GM21390 (cell line): ENCODE results near the gene FUT4.
"Not testable (repeated sequence)": the region's sequence is repeated elsewhere in the genome, so short reads cannot be mapped to it uniquely, and the experiment has no call there.

Source experiments
- ATAC-seq: cut with Tn5 transposase; IDR thresholded peaks from one replicate; pipeline ENCODE4 v1.9.1; 2021; ENCODE audit not compliant: unreplicated experiment

Gene FUT4, protein sequence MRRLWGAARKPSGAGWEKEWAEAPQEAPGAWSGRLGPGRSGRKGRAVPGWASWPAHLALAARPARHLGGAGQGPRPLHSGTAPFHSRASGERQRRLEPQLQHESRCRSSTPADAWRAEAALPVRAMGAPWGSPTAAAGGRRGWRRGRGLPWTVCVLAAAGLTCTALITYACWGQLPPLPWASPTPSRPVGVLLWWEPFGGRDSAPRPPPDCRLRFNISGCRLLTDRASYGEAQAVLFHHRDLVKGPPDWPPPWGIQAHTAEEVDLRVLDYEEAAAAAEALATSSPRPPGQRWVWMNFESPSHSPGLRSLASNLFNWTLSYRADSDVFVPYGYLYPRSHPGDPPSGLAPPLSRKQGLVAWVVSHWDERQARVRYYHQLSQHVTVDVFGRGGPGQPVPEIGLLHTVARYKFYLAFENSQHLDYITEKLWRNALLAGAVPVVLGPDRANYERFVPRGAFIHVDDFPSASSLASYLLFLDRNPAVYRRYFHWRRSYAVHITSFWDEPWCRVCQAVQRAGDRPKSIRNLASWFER

DNA sequence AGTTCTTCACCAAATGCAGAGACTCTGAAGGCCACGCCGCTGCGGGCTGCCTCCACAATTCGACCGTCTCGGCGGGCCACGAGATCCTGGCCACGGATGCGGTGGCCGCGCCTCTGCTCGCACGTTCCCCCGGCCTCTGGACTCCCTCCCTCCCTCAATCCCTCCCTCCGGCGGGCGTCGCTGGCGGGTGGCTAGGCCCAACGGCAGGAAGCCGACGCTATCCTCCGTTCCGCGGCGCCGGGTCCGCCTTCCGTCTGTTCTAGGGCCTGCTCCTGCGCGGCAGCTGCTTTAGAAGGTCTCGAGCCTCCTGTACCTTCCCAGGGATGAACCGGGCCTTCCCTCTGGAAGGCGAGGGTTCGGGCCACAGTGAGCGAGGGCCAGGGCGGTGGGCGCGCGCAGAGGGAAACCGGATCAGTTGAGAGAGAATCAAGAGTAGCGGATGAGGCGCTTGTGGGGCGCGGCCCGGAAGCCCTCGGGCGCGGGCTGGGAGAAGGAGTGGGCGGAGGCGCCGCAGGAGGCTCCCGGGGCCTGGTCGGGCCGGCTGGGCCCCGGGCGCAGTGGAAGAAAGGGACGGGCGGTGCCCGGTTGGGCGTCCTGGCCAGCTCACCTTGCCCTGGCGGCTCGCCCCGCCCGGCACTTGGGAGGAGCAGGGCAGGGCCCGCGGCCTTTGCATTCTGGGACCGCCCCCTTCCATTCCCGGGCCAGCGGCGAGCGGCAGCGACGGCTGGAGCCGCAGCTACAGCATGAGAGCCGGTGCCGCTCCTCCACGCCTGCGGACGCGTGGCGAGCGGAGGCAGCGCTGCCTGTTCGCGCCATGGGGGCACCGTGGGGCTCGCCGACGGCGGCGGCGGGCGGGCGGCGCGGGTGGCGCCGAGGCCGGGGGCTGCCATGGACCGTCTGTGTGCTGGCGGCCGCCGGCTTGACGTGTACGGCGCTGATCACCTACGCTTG lies at the start of gene FUT4:
Gene FUT4 (plus strand): TSS at position 227 of the 951 bp plus-strand sequence. CDS start 213 bp downstream, at position 440.
- peak; percentile 81 for ATAC-seq

DNA sequence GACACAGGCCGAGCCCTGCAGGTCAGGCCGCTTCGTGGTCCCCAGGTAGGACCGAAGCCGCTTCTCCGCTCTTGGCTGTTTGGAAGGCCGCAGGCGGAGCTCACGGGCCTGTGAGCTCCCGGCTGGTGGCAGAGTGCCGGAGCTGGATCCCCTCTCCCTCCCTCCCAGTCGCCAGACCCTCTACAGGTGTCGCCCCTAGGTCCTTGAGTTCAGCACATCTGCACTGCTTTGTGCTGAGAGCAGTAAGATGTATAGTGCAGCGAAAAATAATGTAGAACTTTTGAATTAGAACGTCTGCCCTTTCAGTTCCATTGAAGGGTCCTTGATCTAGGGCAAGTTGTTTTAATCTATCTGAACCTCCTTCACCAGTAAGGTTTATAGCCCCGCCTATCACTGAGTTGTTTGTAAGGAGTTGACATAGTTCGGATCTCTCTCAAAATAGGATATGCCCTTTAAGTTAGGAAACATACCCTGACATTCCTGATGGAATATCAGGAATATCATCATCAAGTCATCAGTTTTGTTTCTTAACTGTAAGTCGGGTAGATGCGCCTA lies 49.5 kb upstream of the FUT4 start:
- ATAC-seq: peak; percentile 62

DNA sequence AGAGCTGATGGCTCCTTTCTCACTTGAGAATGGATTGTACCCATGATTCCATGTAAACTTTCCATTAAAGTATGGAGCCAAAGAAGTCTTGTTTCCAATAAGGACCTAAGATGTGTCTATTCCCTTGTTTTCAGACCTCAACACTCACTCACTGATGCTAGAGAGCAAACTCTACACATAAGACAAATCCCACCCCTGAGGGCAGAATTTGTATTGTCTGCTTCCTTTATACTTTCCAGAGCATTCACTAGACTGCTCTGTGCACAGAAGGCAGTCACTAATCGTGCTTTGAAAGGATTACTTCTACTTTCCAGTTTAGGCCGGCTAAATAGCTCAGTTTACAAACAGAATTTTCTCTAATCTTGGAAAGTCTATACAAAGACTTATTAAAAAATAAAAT lies 43.5 kb upstream of the FUT4 start:
- ATAC-seq: no peak

DNA sequence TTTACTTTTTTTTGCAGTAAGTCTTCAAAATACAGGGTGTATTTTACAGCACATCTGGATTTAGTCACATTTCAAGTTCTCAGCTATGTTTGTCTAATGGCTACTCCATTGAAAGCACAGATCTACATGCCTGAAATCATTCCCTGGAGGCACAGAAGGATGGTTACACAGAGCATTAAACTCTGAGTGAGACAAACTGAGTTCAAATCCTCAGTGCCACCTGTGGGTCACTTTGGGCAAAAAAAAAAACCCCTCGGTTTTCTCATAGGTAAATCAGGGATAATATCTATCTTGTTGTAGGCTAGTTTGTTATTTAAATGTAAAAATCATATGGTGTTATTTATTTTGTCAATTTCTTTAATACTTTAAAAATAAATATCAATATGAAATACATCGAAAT lies 42.2 kb upstream of the FUT4 start:
- ATAC-seq: no peak

DNA sequence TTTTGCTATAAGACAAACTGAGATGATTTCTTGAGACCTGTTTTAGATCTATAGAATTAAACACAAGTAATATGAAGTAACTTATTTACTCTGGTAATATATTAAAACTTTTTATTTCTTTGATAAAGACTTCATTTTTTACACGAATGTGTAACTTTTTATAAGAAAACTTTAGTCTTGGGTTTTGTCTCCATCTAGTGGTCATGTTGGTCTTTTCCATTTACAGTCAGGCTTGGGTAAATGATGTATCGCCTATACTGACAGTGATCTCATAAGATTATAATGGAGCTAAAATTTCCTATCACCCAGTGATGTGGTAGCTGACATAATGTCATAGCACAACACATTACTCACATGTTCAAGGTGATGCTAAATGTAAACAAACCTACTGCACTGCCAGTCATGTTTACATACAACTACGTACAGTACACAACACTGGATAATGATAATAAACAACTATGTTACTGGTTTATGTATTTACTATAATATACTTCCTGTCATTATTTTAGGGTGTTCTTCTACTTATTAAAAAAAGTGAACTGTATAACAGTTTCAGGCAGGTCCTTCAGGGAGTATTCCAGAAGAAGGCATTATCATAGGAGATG lies 38.9 kb upstream of the FUT4 start:
- peak; percentile 50 for ATAC-seq

DNA sequence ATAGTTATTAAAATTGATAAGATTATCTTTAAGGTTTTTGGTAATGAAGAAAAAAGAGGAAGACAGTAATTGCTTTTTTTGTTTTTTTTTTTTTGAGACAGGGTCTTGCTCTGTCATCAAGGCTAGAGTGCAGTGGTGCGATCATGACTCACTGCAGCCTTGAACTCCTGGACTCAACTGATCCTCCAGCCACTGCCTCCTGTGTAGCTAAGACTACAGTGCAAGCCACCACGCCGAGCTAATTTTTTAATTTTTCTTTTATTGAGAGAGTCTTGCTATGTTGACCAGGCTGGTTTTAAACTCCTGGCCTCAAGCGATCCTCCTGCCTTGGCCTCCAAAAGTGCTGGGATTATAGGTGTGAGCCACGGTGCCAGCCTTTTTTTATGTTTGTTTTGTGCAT lies 37.2 kb upstream of the FUT4 start:
- ATAC-seq: not testable (repeated sequence)

DNA sequence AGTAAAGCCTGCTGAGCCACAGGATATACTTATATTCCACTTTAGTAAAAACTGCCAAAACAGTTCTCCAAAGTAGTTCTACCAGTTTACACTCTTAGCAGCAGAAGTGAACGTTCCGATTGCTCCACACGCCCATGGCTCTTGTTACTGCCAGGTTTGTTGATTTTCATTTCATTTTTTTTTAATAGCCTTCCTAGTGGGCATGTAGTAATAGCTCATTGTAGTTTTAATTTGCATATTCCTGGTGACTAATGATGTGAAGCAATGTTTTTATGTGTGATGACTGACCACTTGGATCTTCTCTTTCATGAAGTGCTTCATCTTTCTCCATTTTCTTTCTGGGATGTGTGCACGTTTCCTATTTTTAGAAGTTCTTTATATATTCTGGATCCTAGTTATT lies 36.2 kb upstream of the FUT4 start:
- ATAC-seq: no peak

DNA sequence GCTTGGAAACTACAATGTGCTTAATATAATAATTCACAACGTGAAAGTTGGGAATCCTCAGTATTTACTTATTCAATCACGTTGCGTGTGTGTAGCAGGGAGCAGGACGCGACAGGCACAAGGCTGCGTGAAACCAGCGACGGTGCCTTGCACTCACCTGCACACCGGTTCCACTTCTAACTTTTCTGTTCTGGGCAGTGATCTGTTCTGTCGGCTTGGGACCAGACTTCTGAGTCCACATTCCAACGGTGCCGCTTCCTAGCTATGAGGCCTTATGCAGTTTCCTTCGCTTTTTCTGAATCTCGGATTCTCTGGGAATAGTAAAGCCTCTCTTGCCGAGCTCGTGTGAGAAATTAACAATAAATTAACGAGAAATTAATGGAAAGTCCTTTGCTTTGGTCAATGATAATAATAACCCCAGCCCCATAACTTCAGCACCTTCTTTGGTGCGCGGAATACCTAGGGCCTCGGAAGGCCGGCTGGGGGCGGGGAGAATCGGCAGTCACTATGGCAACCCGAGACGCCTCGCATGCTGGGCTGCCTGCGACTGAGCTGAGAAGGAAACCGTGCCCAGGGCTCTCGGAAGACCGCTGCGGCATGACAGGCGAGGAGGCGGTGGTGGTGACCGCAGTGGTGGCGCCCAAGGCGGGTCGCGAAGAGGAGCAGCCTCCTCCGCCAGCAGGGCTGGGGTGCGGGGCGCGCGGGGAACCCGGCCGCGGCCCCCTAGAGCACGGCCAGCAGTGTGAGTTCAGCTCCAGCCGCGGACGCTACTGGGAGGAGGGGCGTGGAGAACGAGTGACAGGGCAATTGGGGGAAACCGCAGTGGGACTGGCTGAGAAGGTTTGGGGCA lies 31.6 kb upstream of the FUT4 start, which contains the start of gene C11orf97:
Gene C11orf97 (plus strand): TSS at position 530 of the 850 bp plus-strand sequence. CDS start 68 bp downstream, at position 598.
- ATAC-seq: peak; percentile 88

DNA sequence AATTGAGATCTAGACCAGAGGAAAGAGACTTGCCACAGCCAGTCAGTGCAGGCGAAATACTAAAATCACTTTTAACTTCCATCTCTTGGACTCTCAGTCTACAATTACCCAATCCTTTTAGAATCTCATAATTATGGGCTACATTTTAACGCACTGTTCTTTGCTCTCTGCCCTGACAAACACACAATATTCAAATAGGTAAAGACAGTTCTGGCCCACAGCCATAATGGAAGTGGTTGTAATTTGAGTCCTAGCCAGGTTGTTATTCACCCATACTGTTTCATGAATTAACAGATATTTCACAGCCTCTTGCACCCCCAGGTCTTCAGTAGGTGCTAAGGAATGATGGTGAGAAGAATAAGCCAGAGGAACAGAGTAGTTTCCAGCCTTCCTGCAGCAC lies 30.6 kb upstream of the FUT4 start:
- no peak for ATAC-seq

DNA sequence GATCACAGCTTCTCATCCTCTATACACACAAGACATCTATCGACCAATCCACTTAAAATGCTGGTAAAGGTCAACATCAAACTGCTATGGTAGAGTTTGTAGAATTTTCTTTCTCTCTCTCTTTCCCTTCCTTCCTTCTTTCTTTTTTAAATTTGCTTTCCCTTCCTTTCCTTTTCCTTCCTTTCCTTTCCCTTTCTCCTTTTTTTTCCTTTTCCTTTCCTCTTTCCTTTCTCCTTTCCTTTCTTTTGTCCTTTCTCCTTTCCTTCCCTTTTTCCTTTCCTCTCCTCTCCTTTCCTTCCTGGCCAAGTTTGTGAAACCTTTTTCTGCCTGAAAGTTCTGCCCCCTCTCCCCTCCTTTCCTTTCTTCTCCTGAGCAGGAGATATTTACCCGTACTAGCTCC lies 28.3 kb upstream of the FUT4 start:
- ATAC-seq: no peak

DNA sequence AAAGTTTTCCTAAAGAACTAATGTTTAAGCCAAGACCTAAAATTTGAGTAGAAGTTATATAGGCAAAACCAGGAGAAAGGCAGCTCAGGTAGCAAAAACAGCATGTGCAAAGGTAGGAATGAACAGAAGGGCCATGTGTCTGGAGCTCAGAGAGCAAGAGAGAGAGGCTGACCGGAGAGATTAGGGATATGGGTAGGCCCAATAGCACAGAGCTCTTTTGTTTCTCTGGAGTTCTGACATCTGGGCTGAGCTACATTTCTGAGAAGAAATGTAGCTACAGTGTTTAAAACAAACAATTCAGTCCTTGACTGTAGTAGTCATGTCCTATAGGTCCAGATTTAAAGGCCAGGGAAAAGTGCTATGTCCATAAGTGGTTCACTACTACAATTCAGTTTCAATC lies 27.0 kb upstream of the FUT4 start:
- ATAC-seq: no peak

DNA sequence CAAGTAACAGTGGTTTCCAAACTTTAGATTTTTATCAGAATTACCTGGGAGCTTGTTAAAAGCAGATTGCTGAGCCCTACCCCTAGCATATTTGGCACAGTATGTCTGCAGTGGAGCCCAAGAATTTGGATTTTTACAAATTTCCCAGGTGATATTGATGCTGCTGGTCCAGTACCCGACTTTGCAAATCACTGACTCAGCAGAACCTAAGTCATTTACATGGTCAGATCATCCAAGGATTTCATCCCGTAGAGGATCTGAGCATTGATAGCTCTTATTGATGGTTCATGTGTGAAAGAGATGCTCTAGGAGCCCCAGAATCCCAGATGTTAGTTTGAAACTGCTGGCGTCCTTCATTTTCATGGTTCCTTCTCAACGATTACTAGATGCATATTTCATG lies 25.4 kb upstream of the FUT4 start:
- no peak for ATAC-seq

DNA sequence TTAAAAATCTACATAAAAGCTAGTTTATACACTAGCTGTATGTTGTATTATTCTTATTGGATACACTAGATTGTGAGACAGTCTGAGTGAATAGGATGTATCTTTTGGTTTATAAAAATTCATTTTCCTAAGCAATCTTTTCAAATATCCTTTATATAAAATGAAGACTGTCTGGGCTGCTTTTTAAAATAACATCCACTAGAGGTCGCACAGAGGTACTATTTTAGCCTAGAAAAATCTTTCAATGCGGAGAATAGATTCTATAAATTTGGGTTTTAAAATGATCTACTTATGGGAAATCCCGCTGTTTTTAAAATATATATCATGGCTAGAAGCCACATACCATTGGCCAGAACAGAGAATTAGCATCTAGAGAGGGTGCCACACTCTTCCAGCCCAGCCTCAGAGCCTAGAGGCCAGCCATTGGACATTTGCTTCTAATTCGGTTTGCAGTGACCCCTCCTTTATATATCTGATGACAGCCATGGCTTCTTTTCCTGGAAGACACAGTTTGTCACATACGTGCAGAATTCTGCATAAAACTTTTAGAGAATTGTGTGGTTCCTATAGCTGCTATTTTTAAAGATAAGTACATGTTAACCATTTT lies 24.1 kb upstream of the FUT4 start:
- ATAC-seq: no peak

DNA sequence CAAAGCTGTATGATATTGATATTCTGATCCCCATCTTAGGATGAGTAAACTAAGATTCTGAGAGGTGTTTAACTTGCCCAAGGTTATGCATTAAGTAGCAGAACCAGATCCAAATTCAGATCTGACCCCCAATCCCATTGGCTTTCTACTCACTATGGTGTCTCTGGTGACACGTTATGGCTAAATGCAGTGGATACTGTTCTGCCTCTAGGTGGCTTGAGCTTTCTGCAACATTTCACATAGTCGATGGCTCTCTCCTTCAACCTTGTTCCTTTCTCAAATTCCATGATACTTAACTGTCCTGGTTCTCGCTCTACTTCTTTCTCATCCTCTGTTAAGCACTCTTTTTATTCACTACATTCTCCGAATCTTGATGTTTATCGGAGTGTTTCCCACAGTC lies 22.0 kb upstream of the FUT4 start:
- no peak for ATAC-seq

DNA sequence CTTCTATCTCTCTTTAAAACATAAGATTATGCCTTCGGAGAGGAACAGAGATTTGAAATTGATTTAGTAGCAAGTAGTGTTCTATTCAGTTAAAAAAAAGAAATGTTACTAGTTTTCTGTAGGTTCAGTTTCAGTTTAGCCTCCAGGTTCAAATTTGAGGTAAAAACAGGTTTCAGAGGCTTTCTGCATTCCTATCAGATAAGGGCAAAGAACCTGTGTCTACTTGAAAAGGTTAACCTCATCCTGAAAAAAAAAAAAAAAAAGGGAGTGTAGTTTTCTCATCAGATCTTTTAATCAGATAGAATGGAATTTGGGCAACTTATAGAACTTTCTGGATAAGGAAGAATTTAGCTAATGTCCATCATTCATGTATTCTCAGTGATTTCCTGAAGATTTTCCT lies 19.4 kb upstream of the FUT4 start:
- ATAC-seq: no peak

DNA sequence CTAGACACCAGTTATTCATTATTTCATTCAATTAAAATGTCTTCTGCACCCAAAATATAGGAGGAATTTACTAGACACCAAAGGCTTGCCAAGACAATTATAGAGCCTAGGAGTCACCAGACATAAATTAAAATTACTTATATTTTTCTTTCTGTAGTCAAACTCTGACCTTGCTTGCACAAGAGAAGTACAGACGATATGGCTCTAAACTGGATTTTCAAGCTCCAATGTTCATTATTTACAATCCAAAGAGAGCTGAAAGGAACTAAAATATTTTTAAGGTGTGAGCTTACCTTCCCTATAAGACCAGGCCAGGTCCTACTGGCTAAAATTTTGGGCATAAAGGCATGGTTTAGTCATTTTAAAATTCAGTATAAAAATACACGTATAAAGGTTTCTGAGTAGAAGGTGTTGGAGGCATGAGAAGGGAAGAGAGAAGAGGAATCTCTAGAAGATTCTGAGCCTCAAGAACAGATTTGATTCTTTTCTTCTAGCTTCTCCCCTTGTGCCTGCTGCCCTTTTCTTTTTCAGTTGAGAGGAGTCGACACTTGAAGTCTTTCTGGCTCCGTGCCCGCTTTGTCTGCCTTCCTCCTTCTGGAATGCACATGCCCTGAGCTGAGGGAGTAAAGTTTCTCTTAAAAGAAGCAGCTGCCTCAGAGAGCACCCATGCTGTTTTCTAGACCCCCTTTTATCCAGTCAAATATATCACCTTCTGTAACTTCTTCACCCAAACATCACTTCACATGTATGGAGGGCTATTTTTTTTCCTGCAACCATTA lies 18.0 kb upstream of the FUT4 start:
- ATAC-seq: no peak

DNA sequence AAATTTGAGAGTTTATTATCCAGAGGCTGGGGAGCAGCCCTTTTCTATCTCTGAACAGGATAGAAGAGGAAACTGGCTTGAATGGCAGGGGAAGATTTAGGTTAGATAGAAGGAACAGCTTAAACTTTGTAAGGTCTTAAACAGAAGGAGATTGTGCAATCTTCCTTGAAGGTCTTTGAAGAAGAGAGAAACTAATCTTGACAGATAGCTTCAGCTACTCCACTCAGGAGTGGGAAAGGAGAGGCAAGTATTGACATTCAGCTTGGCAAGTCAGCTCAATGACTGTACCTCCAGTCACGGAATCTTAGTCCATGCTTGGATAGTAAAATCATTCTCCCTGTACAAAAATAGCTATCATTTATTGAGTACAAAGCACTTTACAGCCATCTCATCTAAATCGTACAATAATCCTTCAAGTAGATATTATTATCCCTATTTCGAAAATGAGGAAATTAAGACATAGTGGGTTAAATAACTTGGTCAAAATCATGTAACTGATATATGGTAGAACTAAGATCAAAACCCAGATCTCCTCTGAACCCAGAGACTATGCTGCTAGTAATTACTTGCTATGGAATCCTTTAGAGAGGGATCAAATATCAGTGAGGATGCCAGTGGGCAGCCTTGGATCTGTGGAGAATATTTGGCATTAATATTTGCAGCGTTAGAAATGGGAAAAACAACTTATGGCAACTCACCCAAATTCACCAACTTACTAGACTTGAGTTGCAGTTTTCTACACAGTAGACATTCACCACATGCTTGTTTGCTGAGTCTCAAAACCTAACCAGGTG lies 16.9 kb upstream of the FUT4 start:
- no peak for ATAC-seq

DNA sequence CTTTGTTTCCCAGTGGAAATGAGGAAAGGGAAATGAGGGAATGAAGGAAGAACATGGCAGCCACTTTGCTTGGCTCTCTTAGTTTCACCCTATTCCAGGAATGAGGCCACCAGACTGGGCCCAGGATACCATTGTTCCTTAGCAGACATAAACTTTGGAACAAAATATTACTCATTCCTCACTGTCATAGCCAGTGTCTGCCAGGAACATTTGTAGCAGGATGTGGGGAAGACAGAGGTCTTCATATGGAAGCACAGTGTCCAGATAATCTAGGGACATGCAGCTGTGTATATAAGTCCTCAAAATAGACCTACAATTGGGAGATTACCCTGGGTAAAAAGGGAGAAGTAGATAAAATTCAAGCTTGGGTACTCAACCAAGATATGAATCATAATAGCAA lies 15.2 kb upstream of the FUT4 start:
- no peak for ATAC-seq
